COR-L47 (cell line): ENCODE data around the gene ZNF587B.
"Not testable (repeated sequence)": the region's sequence is repeated elsewhere in the genome, so short reads cannot be mapped to it uniquely, and the experiment has no call there.

ENCODE experiments used
- DNase-seq: peaks from one replicate; lab custom pipeline; 2025; lab: John Stamatoyannopoulos, UW

Gene ZNF587B

DNA sequence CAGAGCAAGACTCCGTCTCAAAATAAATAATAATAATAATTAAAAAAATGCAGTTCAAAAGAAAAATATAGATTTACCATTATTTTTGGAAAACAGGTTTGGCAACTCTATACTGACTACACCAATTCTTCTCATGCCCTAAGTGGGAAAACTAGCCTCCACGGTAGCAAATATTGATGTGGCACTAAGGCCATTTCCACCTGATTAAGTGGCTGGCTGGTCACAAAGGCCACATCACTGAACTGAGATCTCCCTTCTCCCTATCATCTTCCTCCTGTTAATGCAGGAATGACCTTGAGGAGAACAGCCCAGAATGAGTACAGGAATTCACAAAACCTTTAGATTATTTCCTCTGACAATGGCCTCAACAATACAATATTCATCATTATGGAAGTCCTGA lies 40.1 kb downstream of the ZNF587B start:
- no peak for DNase-seq

DNA sequence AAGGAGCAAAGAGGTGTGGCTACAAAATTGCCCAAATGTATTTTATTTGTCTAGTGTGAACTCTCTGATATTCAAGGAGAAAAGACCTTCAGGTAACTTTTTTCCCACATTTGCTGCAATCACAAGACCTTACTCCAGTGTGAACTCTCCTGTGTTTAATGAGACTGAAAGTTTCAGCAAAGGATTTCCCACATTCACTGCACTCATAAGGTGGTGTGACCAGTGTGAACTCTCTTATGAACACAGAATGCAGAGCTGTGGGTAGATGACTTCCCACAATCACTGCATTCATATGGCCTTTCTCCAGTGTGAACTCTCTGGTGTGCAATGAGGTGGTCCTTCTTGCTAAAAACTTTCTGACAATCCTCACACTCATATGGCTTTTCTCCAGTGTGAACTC lies 42.4 kb downstream of the ZNF587B start:
- DNase-seq = no peak

- not testable (repeated sequence) for DNase-seq
Measured at GRCh38 chr19:57873883-57874799, 44.0 kb downstream of the ZNF587B start.

- DNase-seq = no peak
Measured at GRCh38 chr19:57886046-57886445, 55.9 kb downstream of the ZNF587B start.

- peak; percentile 8 for DNase-seq
Measured at GRCh38 chr19:57887195-57887941, 57.3 kb downstream of the ZNF587B start.

DNA sequence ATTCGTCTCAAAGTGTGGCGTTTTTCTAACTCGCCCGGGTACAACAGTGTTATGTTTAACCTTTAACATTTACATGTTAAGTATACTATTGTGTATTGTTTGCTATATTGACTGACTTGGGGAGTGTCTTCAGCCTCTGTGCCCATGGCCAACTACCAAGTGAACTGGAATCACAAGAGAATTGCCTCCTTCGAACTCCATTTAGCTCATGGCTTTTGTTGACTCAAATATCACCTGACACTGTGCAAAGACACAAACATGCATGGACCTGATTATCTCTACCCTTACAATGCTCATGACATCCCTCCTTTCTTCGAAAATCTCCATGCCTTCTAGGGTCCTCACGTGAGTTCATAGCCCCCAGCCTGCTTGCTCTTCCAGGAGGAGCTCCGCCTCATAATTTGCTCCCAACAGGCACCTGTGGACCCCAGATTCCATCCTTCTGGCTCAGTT lies 58.0 kb downstream of the ZNF587B start:
- DNase-seq = no peak

- DNase-seq = peak; percentile 81
Measured at GRCh38 chr19:57888560-57889231, 58.6 kb downstream of the ZNF587B start, which contains the start of gene ZNF814. TSS of gene ZNF814 (minus strand) at chr19:57889037. CDS start at chr19:57888802, 235 bp downstream.

GRCh38 chr19:57890706-57891105 lies 60.6 kb downstream of the ZNF587B start:
- not testable (repeated sequence) for DNase-seq
